HCT116 (cell line): ENCODE measurements around the gene PEAK1.

Source experiments
- CBX3 ChIP-seq: IDR thresholded peaks from 2 replicates; pipeline ENCODE4 v1.6.1; 2012; ENCODE audit warnings: low read depth
- CTCF ChIP-seq, 3 experiments: fragments of 200-600 bp in 1 of 3; sonication (generic) in 1 of 3; IDR thresholded peaks in 2 of 3; conservative IDR thresholded peaks in 1 of 3; 2 replicates each; pipeline ENCODE4 v1.5.1; 2012 to 2017; ENCODE audit warnings: low read depth in 2 of 3, low read length in 2 of 3, antibody characterized with exemption in 1 of 3, borderline replicate concordance in 1 of 3, control low read depth in 1 of 3, mild to moderate bottlenecking in 1 of 3, mixed read lengths in 1 of 3, mixed run types in 1 of 3, moderate library complexity in 1 of 3; ENCODE audit not compliant: insufficient read depth in 1 of 3
- EGR1 ChIP-seq: IDR thresholded peaks from 2 replicates; pipeline ENCODE4 v1.6.1; 2012; ENCODE audit warnings: low read depth
- EZH2phosphoT487 ChIP-seq: fragments of 200-600 bp; IDR thresholded peaks from 2 replicates; pipeline ENCODE4 v1.6.1; 2018; ENCODE audit warnings: antibody characterized with exemption, borderline replicate concordance
- JUND ChIP-seq: IDR thresholded peaks from 2 replicates; pipeline ENCODE4 v1.6.1; 2012
- POLR2A ChIP-seq: IDR thresholded peaks from 2 replicates; pipeline ENCODE4 v1.7.0; 2011; ENCODE audit warnings: borderline replicate concordance; ENCODE audit not compliant: insufficient read depth, insufficient read length; ENCODE audit errors: extremely low read depth
- POLR2AphosphoS5 ChIP-seq: IDR thresholded peaks from 2 replicates; pipeline ENCODE4 v1.6.1; 2011; ENCODE audit warnings: mild to moderate bottlenecking, low read depth, low read length, moderate library complexity
- SIN3A ChIP-seq: IDR thresholded peaks from 2 replicates; pipeline ENCODE4 v1.6.1; 2012; ENCODE audit warnings: low read depth
- SP1 ChIP-seq: IDR thresholded peaks from 2 replicates; pipeline ENCODE4 v1.6.1; 2012; ENCODE audit warnings: low read depth
- SRF ChIP-seq: IDR thresholded peaks from 2 replicates; pipeline ENCODE4 v1.6.1; 2012; ENCODE audit warnings: low read depth
- ZBTB33 ChIP-seq: IDR thresholded peaks from 2 replicates; pipeline ENCODE4 v1.6.1; 2011; ENCODE audit warnings: mild to moderate bottlenecking, low read length, moderate library complexity; ENCODE audit not compliant: insufficient replicate concordance; ENCODE audit errors: extremely low read depth
- TF ChIP-seq, protein P1 (sequence below): IDR thresholded peaks from 2 replicates; pipeline ENCODE4 v1.6.1; 2012; ENCODE audit warnings: low read depth
- TF ChIP-seq, protein P2 (sequence below): IDR thresholded peaks from 2 replicates; pipeline ENCODE4 v1.6.1; 2012

- TF ChIP-seq POLR2AphosphoS5 (no peak), CTCF (IDR thresholded peaks at IDR 0.05 in 2 of 3, conservative IDR thresholded peaks at IDR 0.05 in 1 of 3; ENCODE audit: borderline replicate concordance in 1 of 3, insufficient read depth in 1 of 3, low read depth in 2 of 3, low read length in 2 of 3) (no peak), EGR1 (no peak), SRF (no peak), EZH2phosphoT487 (no peak), SIN3A (no peak), CBX3 (no peak), POLR2A (no peak), SP1 (no peak), JUND (no peak), ZBTB33 (no peak)
- TF ChIP-seq, protein P1, sequence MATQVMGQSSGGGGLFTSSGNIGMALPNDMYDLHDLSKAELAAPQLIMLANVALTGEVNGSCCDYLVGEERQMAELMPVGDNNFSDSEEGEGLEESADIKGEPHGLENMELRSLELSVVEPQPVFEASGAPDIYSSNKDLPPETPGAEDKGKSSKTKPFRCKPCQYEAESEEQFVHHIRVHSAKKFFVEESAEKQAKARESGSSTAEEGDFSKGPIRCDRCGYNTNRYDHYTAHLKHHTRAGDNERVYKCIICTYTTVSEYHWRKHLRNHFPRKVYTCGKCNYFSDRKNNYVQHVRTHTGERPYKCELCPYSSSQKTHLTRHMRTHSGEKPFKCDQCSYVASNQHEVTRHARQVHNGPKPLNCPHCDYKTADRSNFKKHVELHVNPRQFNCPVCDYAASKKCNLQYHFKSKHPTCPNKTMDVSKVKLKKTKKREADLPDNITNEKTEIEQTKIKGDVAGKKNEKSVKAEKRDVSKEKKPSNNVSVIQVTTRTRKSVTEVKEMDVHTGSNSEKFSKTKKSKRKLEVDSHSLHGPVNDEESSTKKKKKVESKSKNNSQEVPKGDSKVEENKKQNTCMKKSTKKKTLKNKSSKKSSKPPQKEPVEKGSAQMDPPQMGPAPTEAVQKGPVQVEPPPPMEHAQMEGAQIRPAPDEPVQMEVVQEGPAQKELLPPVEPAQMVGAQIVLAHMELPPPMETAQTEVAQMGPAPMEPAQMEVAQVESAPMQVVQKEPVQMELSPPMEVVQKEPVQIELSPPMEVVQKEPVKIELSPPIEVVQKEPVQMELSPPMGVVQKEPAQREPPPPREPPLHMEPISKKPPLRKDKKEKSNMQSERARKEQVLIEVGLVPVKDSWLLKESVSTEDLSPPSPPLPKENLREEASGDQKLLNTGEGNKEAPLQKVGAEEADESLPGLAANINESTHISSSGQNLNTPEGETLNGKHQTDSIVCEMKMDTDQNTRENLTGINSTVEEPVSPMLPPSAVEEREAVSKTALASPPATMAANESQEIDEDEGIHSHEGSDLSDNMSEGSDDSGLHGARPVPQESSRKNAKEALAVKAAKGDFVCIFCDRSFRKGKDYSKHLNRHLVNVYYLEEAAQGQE: no peak
- TF ChIP-seq, protein P2, sequence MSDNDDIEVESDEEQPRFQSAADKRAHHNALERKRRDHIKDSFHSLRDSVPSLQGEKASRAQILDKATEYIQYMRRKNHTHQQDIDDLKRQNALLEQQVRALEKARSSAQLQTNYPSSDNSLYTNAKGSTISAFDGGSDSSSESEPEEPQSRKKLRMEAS: no peak
Measured at GRCh38 chr15:77415450-77416147, 4.3 kb downstream of the PEAK1 start.
